HG02852 (cell line): Measurements from ENCODE around the gene ELAVL4.
"Not testable (repeated sequence)": the region's sequence is repeated elsewhere in the genome, so short reads cannot be mapped to it uniquely, and the experiment has no call there.

ENCODE experiments used
- ATAC-seq: cut with Tn5 transposase; IDR thresholded peaks from one replicate; pipeline ENCODE4 v1.9.1; 2021; ENCODE audit warnings: mild to moderate bottlenecking, moderate library complexity; ENCODE audit not compliant: unreplicated experiment

ELAVL4 gene

GRCh38 chr1:50123071-50123470 is 14.4 kb downstream of the ELAVL4 start:
- ATAC-seq: no peak

- ATAC-seq: no peak
These were observed 18.4 kb downstream of the ELAVL4 start for GRCh38 chr1:50126927-50127715.

DNA sequence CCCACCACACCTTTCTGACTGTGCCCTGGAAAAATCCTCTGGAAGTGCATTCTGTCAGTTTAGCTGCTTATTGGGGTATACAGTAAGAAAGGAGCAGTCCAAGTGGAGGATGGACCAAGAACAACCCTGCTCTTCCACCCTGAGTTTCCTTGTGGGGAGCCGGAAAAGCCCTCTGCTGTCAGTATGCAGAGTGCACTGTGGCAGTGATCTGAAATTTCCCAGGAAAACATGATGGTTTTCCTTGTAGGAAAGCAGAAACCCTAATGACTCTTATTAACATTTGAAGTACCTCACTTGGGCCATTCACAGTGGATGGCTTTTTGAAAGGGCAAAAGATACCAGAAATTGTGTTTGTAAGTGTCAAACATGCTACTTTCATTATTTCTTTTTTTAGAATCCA is 20.5 kb downstream of the ELAVL4 start:
- no peak for ATAC-seq

- no peak for ATAC-seq
These were observed 23.7 kb downstream of the ELAVL4 start for GRCh38 chr1:50132347-50132894.

GRCh38 chr1:50135716-50136115 is 27.0 kb downstream of the ELAVL4 start:
- no peak for ATAC-seq

DNA sequence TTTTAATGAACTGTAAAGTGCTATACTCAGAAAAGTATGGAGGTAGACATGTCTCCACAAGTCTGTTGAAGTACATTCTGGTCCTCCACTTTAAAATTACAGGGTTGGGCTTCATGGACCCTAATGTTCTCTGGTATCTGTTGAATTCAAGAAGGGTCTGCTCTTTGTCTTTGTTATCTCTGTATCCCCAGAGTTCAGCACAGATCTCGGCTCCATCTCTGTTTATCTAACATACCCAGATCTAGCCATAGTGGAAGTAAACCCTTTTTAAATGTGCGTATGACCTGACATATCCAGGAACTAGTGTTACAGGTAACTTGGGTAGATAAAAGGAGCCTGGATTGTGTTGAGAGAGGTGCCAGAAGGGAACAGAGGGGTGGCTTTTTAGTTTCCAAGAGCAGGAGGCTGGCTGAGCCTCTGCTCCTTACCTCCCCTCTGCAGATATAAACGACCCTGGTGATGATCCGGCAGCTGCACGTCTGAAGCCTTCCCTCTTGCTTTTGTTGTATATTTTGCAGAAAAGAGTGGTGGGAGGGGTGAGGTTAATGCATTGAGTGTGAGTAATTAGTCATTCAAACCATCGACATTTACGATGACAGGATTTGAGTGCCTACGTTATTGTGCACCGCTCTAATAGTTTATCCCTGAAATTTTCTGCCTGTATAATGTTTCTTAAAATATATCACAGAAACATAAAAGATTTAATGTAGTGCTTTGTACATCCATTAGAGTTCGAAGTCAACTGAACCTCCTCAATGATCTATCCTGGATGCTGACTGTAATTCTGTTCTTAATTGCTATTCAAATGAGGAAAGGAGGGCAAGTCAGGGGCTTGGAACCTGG is 30.8 kb downstream of the ELAVL4 start:
- ATAC-seq: no peak

DNA sequence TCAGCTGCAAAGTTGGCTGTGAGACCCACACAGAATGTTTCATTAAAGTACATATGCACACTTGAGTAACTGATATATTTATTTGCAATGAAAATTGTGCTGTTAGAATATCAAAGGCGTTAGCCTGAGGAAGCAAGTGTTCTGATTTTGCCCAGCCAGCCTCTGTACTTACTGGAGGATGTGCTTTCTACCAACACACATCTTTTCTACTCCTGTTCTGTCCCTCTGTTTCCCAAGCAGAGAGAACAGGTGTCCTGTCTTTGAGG is 31.4 kb downstream of the ELAVL4 start:
- ATAC-seq: no peak

DNA sequence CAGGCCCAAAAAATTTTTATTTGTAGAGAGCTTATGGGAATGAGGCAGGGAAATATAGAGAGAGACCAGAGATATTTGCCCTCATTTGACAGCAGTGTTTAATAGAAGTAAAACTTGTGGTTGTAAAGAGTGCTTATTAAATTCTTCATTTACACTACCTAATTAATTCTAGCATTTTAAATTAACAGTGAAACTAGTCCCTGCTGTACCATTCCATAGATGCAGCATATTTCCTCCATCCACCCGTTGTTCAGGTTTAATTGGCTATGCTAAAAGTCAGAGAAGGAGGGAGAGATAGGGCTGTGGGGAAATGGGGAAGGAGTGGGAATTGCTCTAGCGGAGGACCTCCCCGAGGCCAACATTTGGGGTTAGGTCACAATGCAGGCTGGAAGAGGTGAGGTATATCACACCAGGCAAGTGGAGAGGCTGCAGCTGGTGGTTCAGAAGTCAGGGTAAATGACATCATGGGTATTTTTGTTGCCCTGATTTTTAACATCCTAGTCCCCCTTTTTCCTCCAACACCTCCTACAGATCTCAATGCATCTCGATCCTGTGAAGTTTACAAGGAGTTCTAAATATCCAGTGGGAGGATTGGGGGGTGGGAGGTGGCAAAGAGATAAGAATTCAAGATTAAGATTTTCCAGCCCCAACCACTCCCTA is 38.6 kb downstream of the ELAVL4 start:
- ATAC-seq: no peak

DNA sequence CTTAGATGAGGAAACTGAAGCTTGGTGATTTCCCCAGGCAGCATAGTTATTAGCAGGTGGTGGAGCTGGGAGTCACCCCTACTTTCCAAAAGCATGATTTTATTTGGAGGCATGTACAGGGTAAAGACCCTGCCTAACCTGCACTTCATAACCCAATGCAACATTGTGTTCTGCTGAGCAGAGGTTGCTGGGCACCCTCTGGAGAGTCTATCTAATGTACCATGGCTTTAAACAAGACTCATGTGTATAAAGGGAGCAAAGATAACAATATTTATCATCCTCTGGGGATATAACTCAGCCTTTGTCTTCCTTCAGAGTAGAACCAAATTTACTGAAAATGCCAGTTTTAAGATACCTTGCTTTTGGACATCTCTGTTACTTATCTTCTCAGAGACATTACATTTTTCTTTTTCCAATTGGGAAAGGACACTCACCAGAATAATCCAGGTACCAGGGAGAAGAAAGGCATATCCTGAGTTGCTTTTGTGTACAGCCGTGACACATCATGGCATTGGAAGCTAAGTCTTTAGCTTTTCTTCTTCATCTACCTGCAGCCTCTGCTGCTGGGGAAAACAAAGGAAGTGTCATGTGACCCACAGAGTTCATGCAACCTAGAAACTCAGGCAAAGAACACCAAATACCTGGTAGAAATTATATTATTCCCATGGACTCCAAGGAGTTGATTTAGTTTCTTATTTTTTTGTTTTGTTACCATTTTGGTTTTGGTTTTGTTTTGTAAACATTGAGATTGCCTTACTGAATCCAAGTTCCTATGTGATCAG is 39.6 kb downstream of the ELAVL4 start:
- ATAC-seq: no peak

GRCh38 chr1:50152236-50152635 is 43.5 kb downstream of the ELAVL4 start:
- no peak for ATAC-seq

GRCh38 chr1:50155541-50155940 is 46.8 kb downstream of the ELAVL4 start:
- ATAC-seq: no peak

DNA sequence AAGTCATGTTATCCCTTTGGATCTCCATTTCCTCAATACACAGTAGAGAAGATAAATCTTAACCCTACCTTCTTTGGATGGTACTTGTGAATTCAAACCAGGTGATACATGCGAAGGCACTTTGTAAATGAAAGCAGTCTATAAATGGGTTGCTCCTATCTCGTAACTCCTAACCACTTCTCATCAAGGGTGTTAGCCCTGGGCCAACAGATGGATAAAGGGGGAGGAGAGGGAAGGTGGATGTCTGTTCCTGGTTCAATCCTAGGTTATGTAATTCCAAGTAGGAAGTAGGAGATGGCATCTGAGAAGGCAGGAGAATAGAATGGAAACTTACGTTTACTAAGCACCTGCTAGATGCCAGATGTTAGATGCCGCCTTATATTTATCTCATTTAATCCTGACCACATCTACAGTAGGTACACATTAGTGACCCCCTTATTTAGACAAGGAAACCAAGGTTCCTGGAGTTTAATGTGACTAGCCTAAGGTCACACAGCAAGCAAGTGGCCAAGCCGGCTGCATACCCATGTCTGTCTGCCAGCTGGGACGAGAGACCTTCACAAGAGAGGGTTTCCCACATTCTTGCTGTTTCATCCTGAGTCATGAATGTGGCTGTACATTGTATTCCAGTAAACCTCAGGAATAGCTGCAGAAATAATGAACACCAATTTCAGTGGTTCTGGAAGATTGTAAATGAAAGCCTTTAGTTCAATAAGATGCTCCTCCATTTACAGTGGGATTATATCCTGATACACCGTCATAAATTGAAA is 47.7 kb downstream of the ELAVL4 start:
- no peak for ATAC-seq

DNA sequence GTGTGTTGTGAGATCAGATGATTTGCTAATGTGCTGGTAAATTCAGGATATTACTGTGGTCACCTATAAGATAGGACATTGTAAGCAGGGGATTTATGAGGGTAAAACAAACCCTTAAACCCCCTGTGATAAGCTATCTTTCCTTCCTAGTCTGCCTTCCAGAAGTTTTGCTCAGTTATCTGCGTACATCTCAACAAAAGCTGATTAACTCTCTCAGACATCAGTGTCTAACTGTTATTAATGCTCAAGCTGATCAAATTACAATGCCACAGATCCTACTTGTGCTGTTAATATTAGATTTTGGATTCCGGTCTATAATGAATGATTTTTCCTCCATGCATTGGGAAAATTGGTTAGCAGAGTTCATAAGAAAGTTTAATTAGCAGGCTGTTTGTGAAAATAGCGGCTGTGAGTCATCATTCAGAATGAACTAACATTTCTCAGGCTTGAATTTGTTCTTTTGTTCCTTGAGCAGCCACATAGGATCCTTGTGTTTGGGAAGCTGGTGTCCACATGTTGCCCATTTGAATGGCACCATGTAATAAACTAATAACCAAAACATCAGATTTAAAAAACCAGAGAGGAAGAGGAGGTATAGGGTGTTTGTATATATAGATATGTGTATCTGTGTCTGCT is 48.7 kb downstream of the ELAVL4 start:
- ATAC-seq: no peak

GRCh38 chr1:50158421-50158820 is 49.7 kb downstream of the ELAVL4 start:
- no peak for ATAC-seq

- no peak for ATAC-seq
These were observed 55.0 kb downstream of the ELAVL4 start for GRCh38 chr1:50163680-50164079.

GRCh38 chr1:50166351-50166750 is 57.6 kb downstream of the ELAVL4 start:
- not testable (repeated sequence) for ATAC-seq

GRCh38 chr1:50172299-50172698 is 63.6 kb downstream of the ELAVL4 start:
- ATAC-seq: no peak

DNA sequence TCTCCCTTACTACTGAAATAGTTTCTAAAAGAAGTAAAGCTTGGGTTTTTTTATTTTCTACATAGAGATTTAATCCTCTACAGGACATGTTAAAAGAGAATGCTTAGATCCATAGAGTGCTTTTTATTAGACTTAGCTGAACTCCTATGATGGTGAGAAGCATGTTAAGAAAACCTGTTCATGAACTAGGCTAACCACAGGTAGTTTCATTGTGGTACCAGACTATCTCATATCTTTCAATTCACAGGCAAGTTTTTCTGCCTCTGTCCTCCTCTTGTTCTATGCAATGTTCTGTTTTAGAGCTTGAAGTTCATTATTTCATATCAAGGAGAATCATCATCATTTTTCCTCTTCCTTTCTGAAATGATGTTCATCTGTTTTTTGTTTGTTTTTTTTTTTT is 65.4 kb downstream of the ELAVL4 start:
- ATAC-seq: no peak
